HCT116 (cell line): ENCODE measurements around the gene RGPD8. TPM values are rescaled to one million over a fixed set of nuclear protein-coding genes. Genes with fewer than 3 reads are reported as not detected.

Experiments used
- ATAC-seq: fragments of 200-7000 bp; cut with Tn5 transposase; 2 replicates; pipeline ENCODE4 v1.9.1; 2020; ENCODE audit warnings: mild to moderate bottlenecking, moderate library complexity
- BruUV-seq: library from RNA; stranded (reverse); fragments of 400-500 nt; replicated peaks from 2 replicates; lab custom pipeline; 2021; lab: Mats Ljungman, UMichigan
- CTCF ChIA-PET: fragments of 300-600 bp; sonication (Branson Sonifier 250); formaldehyde crosslinking; loops from one replicate; lab custom pipeline; 2021; ENCODE audit warnings: antibody characterized with exemption; lab: Charles Lee
- POLR2A ChIA-PET: fragments of 300-600, 350-600 bp; sonication (Branson Sonifier 250); formaldehyde crosslinking; loops from one replicate; lab custom pipeline; 2021; ENCODE audit warnings: antibody characterized with exemption; lab: Charles Lee
- RAD21 ChIA-PET, 2 experiments: fragments of 300-600 bp; sonication (Branson Sonifier 250); formaldehyde crosslinking; loops; one replicate each; lab custom pipeline; 2023; ENCODE audit warnings: low total read pairs in 2 of 2; ENCODE audit not compliant: uncharacterized antibody in 2 of 2, unreplicated experiment in 2 of 2, low non-redundant PET in 1 of 2; lab: Charles Lee
- DNase-seq: peaks from one replicate; pipeline ENCODE4 v3.0.0-alpha.2; 2010; ENCODE audit warnings: low read depth, low spot score
- H2AFZ ChIP-seq: fragments of 200-600 bp; shearing (Covaris generic), sonication (generic); 2 replicates; pipeline ENCODE4 v1.6.1; 2017; ENCODE audit warnings: low read depth, mixed run types, mixed read lengths, antibody characterized with exemption, low read length; ENCODE audit not compliant: poor library complexity, severe bottlenecking
- H3K27ac ChIP-seq: 2 replicates; pipeline ENCODE4 v1.5.1; 2012; ENCODE audit warnings: low read depth, low read length
- H3K27me3 ChIP-seq: fragments of 200-600 bp; sonication (generic); 2 replicates; pipeline ENCODE4 v1.6.1; 2016; ENCODE audit warnings: mixed run types, low read length, mixed read lengths; ENCODE audit not compliant: insufficient read depth
- H3K36me3 ChIP-seq, 2 experiments: fragments of 200-500 bp in 1 of 2; fragments of 200-600 bp in 1 of 2; sonication (Bioruptor generic) in 1 of 2; sonication (generic) in 1 of 2; 2 replicates each; pipeline versions ENCODE4 v1.5.1 to v1.6.1; 2014 to 2016; ENCODE audit warnings: low read length in 2 of 2, inconsistent platforms in 1 of 2, mixed read lengths in 1 of 2, mixed run types in 1 of 2; ENCODE audit not compliant: insufficient read depth in 2 of 2, control insufficient read depth in 1 of 2
- H3K4me1 ChIP-seq, 2 experiments: fragments of 200-600 bp in 1 of 2; sonication (generic) in 1 of 2; 2 replicates each; pipeline versions ENCODE4 v1.5.1 to v1.6.1; 2012 to 2017; ENCODE audit warnings: low read length in 2 of 2, inconsistent platforms in 1 of 2, mild to moderate bottlenecking in 1 of 2, mixed read lengths in 1 of 2, mixed run types in 1 of 2, moderate library complexity in 1 of 2; ENCODE audit not compliant: insufficient read depth in 2 of 2, control insufficient read depth in 1 of 2
- H3K4me2 ChIP-seq: fragments of 200-600 bp; sonication (generic); 2 replicates; pipeline ENCODE4 v1.6.1; 2017; ENCODE audit warnings: mixed run types, low read length, mixed read lengths
- H3K4me3 ChIP-seq, 2 experiments: fragments of 200-600 bp in 1 of 2; sonication (generic) in 1 of 2; replicated peaks in 1 of 2; 2 replicates each; pipeline ENCODE4 v1.5.1; 2011 to 2016; ENCODE audit warnings: low read length in 2 of 2, control low read depth in 1 of 2, low read depth in 1 of 2, mild to moderate bottlenecking in 1 of 2, mixed read lengths in 1 of 2, mixed run types in 1 of 2
- H3K79me2 ChIP-seq: fragments of 200-600 bp; sonication (generic); 2 replicates; pipeline ENCODE4 v1.6.1; 2017; ENCODE audit warnings: mild to moderate bottlenecking, mixed run types, low read length, moderate library complexity, mixed read lengths; ENCODE audit not compliant: insufficient read depth
- H3K9ac ChIP-seq: fragments of 200-600 bp; sonication (generic); 2 replicates; pipeline ENCODE4 v1.6.1; 2016; ENCODE audit warnings: low read length, mixed read lengths
- H3K9me2 ChIP-seq: fragments of 200-600 bp; sonication (generic), shearing (Covaris generic); 2 replicates; pipeline ENCODE4 v1.6.1; 2017; ENCODE audit warnings: mixed run types, mild to moderate bottlenecking, moderate library complexity; ENCODE audit not compliant: insufficient read depth
- H3K9me3 ChIP-seq, 2 experiments: fragments of 200-500 bp in 1 of 2; fragments of 200-600 bp in 1 of 2; sonication (Bioruptor generic) in 1 of 2; sonication (generic) in 1 of 2; 2 replicates each; pipeline ENCODE4 v1.6.1; 2014 to 2017; ENCODE audit warnings: low read length in 2 of 2, mixed read lengths in 2 of 2, inconsistent platforms in 1 of 2, low read depth in 1 of 2, mild to moderate bottlenecking in 1 of 2, mixed run types in 1 of 2, moderate library complexity in 1 of 2; ENCODE audit not compliant: control insufficient read depth in 1 of 2, insufficient read depth in 1 of 2
- H4K20me1 ChIP-seq: fragments of 200-600 bp; sonication (generic), shearing (Covaris generic); 2 replicates; pipeline ENCODE4 v1.6.1; 2017; ENCODE audit warnings: mixed run types, mild to moderate bottlenecking, moderate library complexity; ENCODE audit not compliant: insufficient read depth
- CEBPB ChIP-seq: IDR thresholded peaks from 2 replicates; pipeline ENCODE4 v1.6.1; 2012; ENCODE audit warnings: low read depth
- CTCF ChIP-seq, 3 experiments: fragments of 200-600 bp in 1 of 3; sonication (generic) in 1 of 3; IDR thresholded peaks in 2 of 3; conservative IDR thresholded peaks in 1 of 3; 2 replicates each; pipeline ENCODE4 v1.5.1; 2012 to 2017; ENCODE audit warnings: low read depth in 2 of 3, low read length in 2 of 3, antibody characterized with exemption in 1 of 3, borderline replicate concordance in 1 of 3, control low read depth in 1 of 3, mild to moderate bottlenecking in 1 of 3, mixed read lengths in 1 of 3, mixed run types in 1 of 3, moderate library complexity in 1 of 3; ENCODE audit not compliant: insufficient read depth in 1 of 3
- EGR1 ChIP-seq: IDR thresholded peaks from 2 replicates; pipeline ENCODE4 v1.6.1; 2012; ENCODE audit warnings: low read depth
- ELF1 ChIP-seq: IDR thresholded peaks from 2 replicates; pipeline ENCODE4 v1.6.1; 2012; ENCODE audit warnings: low read depth, borderline replicate concordance
- EZH2 ChIP-seq: fragments of 200-600 bp; sonication (generic); IDR thresholded peaks from 2 replicates; pipeline ENCODE4 v1.6.1; 2017; ENCODE audit warnings: antibody characterized with exemption, mixed run types
- EZH2phosphoT487 ChIP-seq: fragments of 200-600 bp; IDR thresholded peaks from 2 replicates; pipeline ENCODE4 v1.6.1; 2018; ENCODE audit warnings: antibody characterized with exemption, borderline replicate concordance
- POLR2A ChIP-seq: IDR thresholded peaks from 2 replicates; pipeline ENCODE4 v1.7.0; 2011; ENCODE audit warnings: borderline replicate concordance; ENCODE audit not compliant: insufficient read depth, insufficient read length; ENCODE audit errors: extremely low read depth
- POLR2AphosphoS5 ChIP-seq: IDR thresholded peaks from 2 replicates; pipeline ENCODE4 v1.6.1; 2011; ENCODE audit warnings: mild to moderate bottlenecking, low read depth, low read length, moderate library complexity
- RAD21 ChIP-seq: IDR thresholded peaks from 2 replicates; pipeline ENCODE4 v1.6.1; 2012; ENCODE audit warnings: low read depth, mild to moderate bottlenecking
- SP1 ChIP-seq: IDR thresholded peaks from 2 replicates; pipeline ENCODE4 v1.6.1; 2012; ENCODE audit warnings: low read depth
- SRF ChIP-seq: IDR thresholded peaks from 2 replicates; pipeline ENCODE4 v1.6.1; 2012; ENCODE audit warnings: low read depth
- YY1 ChIP-seq: IDR thresholded peaks from 2 replicates; pipeline ENCODE4 v1.6.1; 2011; ENCODE audit warnings: low read length, low read depth, moderate library complexity, mild to moderate bottlenecking; ENCODE audit not compliant: insufficient replicate concordance; ENCODE audit errors: extremely low read depth
- ZFX ChIP-seq: fragments of 450-650 bp; IDR thresholded peaks from 2 replicates; pipeline ENCODE4 v1.6.1; 2017
- intact Hi-C: fragments of 100-400 bp; cut with micrococcal nuclease; formaldehyde crosslinking; loops from 2 replicates; pipeline ENCODE4 v1.10.0; 2022
- total RNA-seq: library from RNA; stranded (reverse); gene quantifications from one replicate; pipeline ENCODE4 v1.2.1, GENCODE V29; 2021; ENCODE audit not compliant: unreplicated experiment

RGPD8 gene
- total RNA-seq, 1 experiment from 2014 or later = 11.0 TPM

- H3K27me3 ChIP-seq = no peaks in the 10 kb centered on the region
- TF ChIP-seq POLR2A (no peak), EGR1 (no peak), RAD21 (no peak; the same call in 1 of the 2 replicates), EZH2 (no peak), CEBPB (no peak), POLR2AphosphoS5 (no peak), ZFX (no peak), EZH2phosphoT487 (no peak), SP1 (no peak), ELF1 (no peak), YY1 (no peak), SRF (no peak), CTCF (IDR thresholded peaks at IDR 0.05 in 2 of 3, conservative IDR thresholded peaks at IDR 0.05 in 1 of 3; ENCODE audit: borderline replicate concordance in 1 of 3, insufficient read depth in 1 of 3, low read depth in 2 of 3, low read length in 2 of 3) (no peak)
- TF ChIP-seq, all 23 proteins: peak for 0
- ChIA-PET POLR2A (interaction anchor here (1.1 kb wide), 1 partner anchor 426 kb away, joined by 3 read pairs; no protein-coding TSS in a partner anchor), CTCF (interaction anchor here (0.5 to 2.6 kb wide), 4 partner anchors 11 to 247 kb away, joined by 3 to 8 read pairs (median 3); no protein-coding TSS in a partner anchor), RAD21 (no interaction called here)
- H3K9me2 ChIP-seq = no peaks in the 10 kb centered on the region
- BruUV-seq = no TSS peak
- ATAC-seq = no peak
- peaks cover 15 to 24% of the 10 kb centered on the region in 2 experiments; a peak in 3 of 4 replicates for H3K4me1 ChIP-seq
- peak overlapping the region; percentile 92 for H3K4me2 ChIP-seq
- H3K9me3 ChIP-seq = no peaks in the 10 kb centered on the region
- peak overlapping the region; percentile 35 for H2AFZ ChIP-seq
- no peaks in the 10 kb centered on the region for H4K20me1 ChIP-seq
- peak overlapping the region; percentile 87 for H3K27ac ChIP-seq
- intact Hi-C loops = loop anchor here (2.0 to 5.0 kb wide), 4 partner anchors 62 to 247 kb away; partner anchors contain the start of genes POLR1B and ZC3H8
- DNase-seq = no peak
- H3K36me3 ChIP-seq = no peaks in the 10 kb centered on the region
- H3K79me2 ChIP-seq = peaks cover 32% of the 10 kb centered on the region
- H3K4me3 ChIP-seq = peak overlapping the region; percentile 62
- H3K9ac ChIP-seq = peak overlapping the region; percentile 65
Observed at GRCh38 chr2:112480530-112481049, 47.1 kb upstream of the RGPD8 start.
